Heart right ventricle (tissue), 16 donors: ENCODE results near the gene P3H3. TPM values are rescaled to one million over a fixed set of nuclear protein-coding genes. Genes with fewer than 3 reads are reported as not detected.
"Not testable (repeated sequence)": the region's sequence is repeated elsewhere in the genome, so short reads cannot be mapped to it uniquely, and the experiment has no call there.

ENCODE experiments used
- ATAC-seq, 8 donors: fragments of 200-7000 bp; cut with Tn5 transposase; one replicate each; pipeline ENCODE4 v1.9.1; 2020; ENCODE audit warnings: mild to moderate bottlenecking in 8 of 8, moderate library complexity in 8 of 8, moderate number of reproducible peaks in 1 of 8
- DNase-seq, 2 donors: peaks; one replicate each; pipeline ENCODE4 v3.0.0-alpha.2; 2020
- H3K27ac ChIP-seq, 10 donors: fragments of 200-600 bp; sonication (generic) in 2 of 10; one replicate each; pipeline versions ENCODE4 v1.5.0 to v1.8.0; 2020 to 2022; ENCODE audit warnings: mild to moderate bottlenecking in 3 of 10
- H3K27me3 ChIP-seq, 7 donors: fragments of 200-600 bp; one replicate each; pipeline ENCODE4 v1.8.0; 2021 to 2022; ENCODE audit warnings: mild to moderate bottlenecking in 2 of 7
- H3K36me3 ChIP-seq, 9 donors: fragments of 200-600 bp; sonication (generic) in 1 of 9; one replicate each; pipeline versions ENCODE4 v1.5.0 to v1.8.0; 2020 to 2022; ENCODE audit warnings: mild to moderate bottlenecking in 2 of 9
- H3K4me1 ChIP-seq, 9 donors: fragments of 200-600 bp; sonication (generic) in 1 of 9; one replicate each; pipeline versions ENCODE4 v1.5.0 to v1.8.0; 2020 to 2022; ENCODE audit warnings: mild to moderate bottlenecking in 4 of 9
- H3K4me3 ChIP-seq, 10 donors: fragments of 200-600 bp; sonication (generic) in 2 of 10; one replicate each; pipeline versions ENCODE4 v1.5.0 to v1.8.0; 2020 to 2022; ENCODE audit warnings: mild to moderate bottlenecking in 7 of 10, moderate library complexity in 2 of 10
- H3K9me3 ChIP-seq, 11 donors: fragments of 200-600 bp in 10 of 11; sonication (generic) in 2 of 11; one replicate each; pipeline versions ENCODE4 v1.5.0 to v1.8.0; 2013 to 2022; ENCODE audit warnings: mild to moderate bottlenecking in 2 of 11, control low read depth in 1 of 11, moderate library complexity in 1 of 11
- CTCF ChIP-seq, 9 donors: fragments of 200-600 bp; sonication (generic) in 2 of 9; IDR thresholded peaks; one replicate each; pipeline versions ENCODE4 v1.5.0 to v1.8.0; 2021 to 2022; ENCODE audit warnings: antibody characterized with exemption in 9 of 9, mild to moderate bottlenecking in 5 of 9, moderate library complexity in 1 of 9
- WGBS, 2 donors: extraction: QIAGEN DNeasy Blood & Tissue Kit; methylation state at CpG; one replicate each; pipeline ENCODE4 v1.1.7; 2013; ENCODE audit warnings: inconsistent platforms in 1 of 2; 5-methylcytosine and 5-hydroxymethylcytosine counted together
- intact Hi-C, 10 donors: fragments of 100-400 bp; cut with DNase I; formaldehyde crosslinking; loops; one replicate each; pipeline versions ENCODE4 v1.11.1 to v1.14.2; 2022
- polyA plus RNA-seq, 2 donors: library from polyadenylated mRNA; stranded (reverse); fragments of 200-250 nt; gene quantifications; one replicate each; pipeline ENCODE4 v1.2.3, GENCODE V29; 2013
- total RNA-seq, 10 donors: library from RNA; stranded (reverse); fragmentation: NEBNext Ultra II Directional in 3 of 10; extraction: Animal tissue kit (Norgen Biotek cat#: 25700) in 3 of 10; gene quantifications; one replicate each; pipeline versions ENCODE4 v1.2.1 to v1.2.4, GENCODE V29; 2021 to 2023
- donor health status: Arrhythmogenic right ventricular cardiomyopathy.
- donor health status: ischemic (EF 13 %, LVEDD 7.1; RV severe dilation, severe dysfunction).
- donor health status: healthy with polysubstance abuse.
- donor health status: DM: no; HTN: yes; CAD: no.
- donor health status: DM: no; HTN: no; CAD: no.
- donor health status: ischemic (EF 25% LVEDD 6.9; RV normal size, moderate dysfunction).
- donor health status: ischemic (EF 25% LVEDD 5.7; RV mildly dilated, moderate dysfunction).
- donor health status: healthy.
- donor health status: DM: yes; HTN: yes; CAD: no.
- donor health status: Ischemic cardiomyopathy.
- donor health status: ischemic (EF 35%, LVEDD 5.7; RV mildly dilated, moderate dysfunction).
- donor health status: nonischemic (EF 11% LVEDD 7.7; RV severe dilation, severe dysfunction).
- donor health status: DM: yes; HTN: yes; CAD: no.
- donor health status: PGD.
- donor health status: ischemic (EF 29% LVEDD 5.4; RV normal size, mild dysfunction).
- donor health status: nonischemic (EF 23%, LVEDD 6.1; RV moderate dilation, normal function).

P3H3 gene
- total and polyA plus RNA-seq, 12 donors: 6.4 to 37.8 (median 16.0) TPM

GRCh38 chr12:6872073-6873048, 44.2 kb downstream of the P3H3 start:
- WGBS, 2 donors: 1% methylated on average over 39 to 40 of the region's 40 CpGs
- Histone ChIP-seq H3K36me3 (peaks cover 0 to 51% (median 18%) of the 10 kb centered on the region in 9 donors), H3K9me3 (no peaks in the 10 kb centered on the region), H3K27ac (peak overlapping the region; percentile 50 to 91 (median 89)), H3K4me1 (peaks cover 26 to 61% (median 50%) of the 10 kb centered on the region in 9 donors), H3K27me3 (no peaks in the 10 kb centered on the region), H3K4me3 (peak overlapping the region; percentile 66 to 95 (median 80))
- peak; percentile 58 to 88 (median 79) for ATAC-seq
- peak; percentile 95 to 99 (median 98) for TF ChIP-seq CTCF (IDR thresholded peaks at IDR 0.05)
- peak; percentile 83 to 90 for DNase-seq
- intact Hi-C loops: loop anchor here in 3 of 10 donors (2.0 to 5.0 kb wide), 3 partner anchors 18 to 95 kb away; partner anchors contain the start of gene ATN1 (in 1 of the 3)

GRCh38 chr12:6873094-6874014, 45.1 kb downstream of the P3H3 start, which contains the start of gene SPSB2:
Gene SPSB2 (minus strand): TSS chr12:6873303. CDS start chr12:6872901, 402 bp downstream.
- peaks cover 24 to 58% (median 45%) of the 10 kb centered on the region in 9 donors for H3K4me1 ChIP-seq
- WGBS, 2 donors: 1% methylated on average over 58 to 66 of the region's 66 CpGs
- no peaks in the 10 kb centered on the region for H3K27me3 ChIP-seq
- H3K36me3 ChIP-seq: peaks cover 0 to 61% (median 18%) of the 10 kb centered on the region in 9 donors
- peak within 1 kb of the TSS; percentile 66 to 95 (median 80) for H3K4me3 ChIP-seq
- peak in 2 of 9 donors; percentile 9 to 21 for TF ChIP-seq CTCF (IDR thresholded peaks at IDR 0.05)
- intact Hi-C loops: loop anchor here in 3 of 10 donors (2.0 to 5.0 kb wide), 3 partner anchors 17 to 94 kb away; partner anchors contain the start of gene ATN1 (in 1 of the 3)
- ATAC-seq: peak; percentile 90 to 97 (median 94)
- H3K9me3 ChIP-seq: no peaks in the 10 kb centered on the region
- peak within 1 kb of the TSS; percentile 50 to 91 (median 89) for H3K27ac ChIP-seq
- DNase-seq: peak; percentile 97 to 99

- intact Hi-C loops: loop anchor here in 2 of 10 donors (5.0 kb wide), 2 partner anchors 53 to 93 kb away; partner anchors contain the start of gene ATN1 (in 1 of the 2)
- Histone ChIP-seq H3K4me3 (peak overlapping the region in 9 of 10 donors; percentile 66 to 95 (median 80)), H3K27ac (peak overlapping the region in 9 of 10 donors; percentile 50 to 91 (median 89)), H3K36me3 (peaks cover 0 to 59% (median 18%) of the 10 kb centered on the region in 9 donors), H3K4me1 (peaks cover 18 to 52% (median 38%) of the 10 kb centered on the region in 9 donors)
- not testable (repeated sequence) for H3K9me3 ChIP-seq, H3K27me3 ChIP-seq, ATAC-seq, DNase-seq
- whole genome bisulfite sequencing, 2 donors: 56 to 71% methylated on average over 9 of the region's 9 CpGs
Measured at GRCh38 chr12:6874015-6874368, 45.8 kb downstream of the P3H3 start.

GRCh38 chr12:6879824-6880223, 51.6 kb downstream of the P3H3 start:
- 91 to 95% methylated on average over 11 of the region's 11 CpGs for WGBS, 2 donors
- H3K9me3 ChIP-seq, H3K4me1 ChIP-seq, H3K27me3 ChIP-seq, DNase-seq, intact Hi-C loops, ATAC-seq, H3K27ac ChIP-seq, H3K4me3 ChIP-seq: not testable (repeated sequence)
- H3K36me3 ChIP-seq: peaks cover 0 to 52% (median 0%) of the 10 kb centered on the region in 9 donors
